Pulmonary artery endothelial cell (primary cell): ENCODE data around the gene KCNA4. TPM values are rescaled to one million over a fixed set of nuclear protein-coding genes. Genes with fewer than 3 reads are reported as not detected.
"Not testable (repeated sequence)": the region's sequence is repeated elsewhere in the genome, so short reads cannot be mapped to it uniquely, and the experiment has no call there.

Experiments used
- DNase-seq: peaks from one replicate; pipeline ENCODE4 v3.0.0-alpha.2; 2011; ENCODE audit warnings: low read depth, low spot score
- total RNA-seq: library from RNA; depleted of rRNA; stranded (reverse); fragments of >200 nt; gene quantifications from 2 replicates; pipeline ENCODE4 v1.2.3, GENCODE V29; 2014

The KCNA4 gene
- total RNA-seq = not detected in 2 replicates

- no peak for DNase-seq
Observed at GRCh38 chr11:30016588-30017363, at the start of gene KCNA4. TSS of gene KCNA4 (minus strand) at chr11:30017030. CDS start at chr11:30012678, 4,352 bp downstream.

- no peak for DNase-seq
Observed at GRCh38 chr11:30062103-30062502, 45.3 kb upstream of the KCNA4 start.

- DNase-seq = no peak
Observed at GRCh38 chr11:30059172-30059815, 42.5 kb upstream of the KCNA4 start.

GRCh38 chr11:30049214-30049613 lies 32.4 kb upstream of the KCNA4 start:
- DNase-seq = no peak

GRCh38 chr11:30046578-30046945 lies 29.7 kb upstream of the KCNA4 start:
- DNase-seq = no peak

- no peak for DNase-seq
Observed at GRCh38 chr11:30045921-30046577, 29.2 kb upstream of the KCNA4 start.

GRCh38 chr11:30045144-30045543 lies 28.3 kb upstream of the KCNA4 start:
- no peak for DNase-seq

GRCh38 chr11:30041171-30041570 lies 24.3 kb upstream of the KCNA4 start:
- DNase-seq = no peak

- DNase-seq = not testable (repeated sequence)
Observed at GRCh38 chr11:30034746-30035145, 17.9 kb upstream of the KCNA4 start.

- not testable (repeated sequence) for DNase-seq
Observed at GRCh38 chr11:30034166-30034565, 17.3 kb upstream of the KCNA4 start.

- DNase-seq = no peak
Observed at GRCh38 chr11:30025396-30026139, 8.7 kb upstream of the KCNA4 start.

- no peak for DNase-seq
Observed at GRCh38 chr11:30023074-30023473, 6.2 kb upstream of the KCNA4 start.

- no peak for DNase-seq
Observed at GRCh38 chr11:30019481-30019880, 2.7 kb upstream of the KCNA4 start.

- DNase-seq = no peak
Observed at GRCh38 chr11:30018495-30018894, 1.7 kb upstream of the KCNA4 start.

- DNase-seq = no peak
Observed at GRCh38 chr11:30017445-30017895, 640 bp upstream of the KCNA4 start.

GRCh38 chr11:30015725-30016412 lies 961 bp downstream of the KCNA4 start:
- no peak for DNase-seq

GRCh38 chr11:30012346-30012745 lies 4.5 kb downstream of the KCNA4 start:
- DNase-seq = no peak

GRCh38 chr11:30009060-30009459 lies 7.8 kb downstream of the KCNA4 start:
- DNase-seq = no peak

- no peak for DNase-seq
Observed at GRCh38 chr11:30006876-30007275, 10.0 kb downstream of the KCNA4 start.

- DNase-seq = no peak
Observed at GRCh38 chr11:30002157-30002785, 14.6 kb downstream of the KCNA4 start.
